Kidney epithelial cell (primary cell): ENCODE measurements around the gene CLIP1. TPM values are rescaled to one million over a fixed set of nuclear protein-coding genes. Genes with fewer than 3 reads are reported as not detected.

Source experiments
- DNase-seq: peaks from one replicate; pipeline ENCODE4 v3.0.0-alpha.2; 2010; ENCODE audit warnings: low read depth
- H3K27me3 ChIP-seq: 2 replicates; pipeline ENCODE4 v1.6.0; 2011; ENCODE audit warnings: low read length; ENCODE audit not compliant: control insufficient read depth, insufficient read depth
- H3K36me3 ChIP-seq: 2 replicates; pipeline ENCODE4 v1.5.1; 2011; ENCODE audit warnings: low read length; ENCODE audit not compliant: control insufficient read depth, insufficient read depth
- H3K4me3 ChIP-seq: 2 replicates; pipeline ENCODE4 v1.5.1; 2011; ENCODE audit warnings: low read depth, mild to moderate bottlenecking, control low read depth, low read length
- CTCF ChIP-seq: IDR thresholded peaks from 2 replicates; pipeline ENCODE4 v1.5.1; 2011; ENCODE audit warnings: mild to moderate bottlenecking, moderate library complexity, low read length, control low read depth, inconsistent platforms; ENCODE audit not compliant: insufficient read depth, poor library complexity, severe bottlenecking
- total RNA-seq: library from RNA; depleted of rRNA; stranded (reverse); fragments of >200 nt; gene quantifications from 2 replicates; pipeline ENCODE4 v1.2.3, GENCODE V29; 2015

Gene CLIP1
- total RNA-seq, 1 donor from 2014 or later, result 58.7 TPM

GRCh38 chr12:122245553-122245952 lies 176.9 kb downstream of the CLIP1 start:
- no peaks in the 10 kb centered on the region for H3K27me3 ChIP-seq
- no peaks in the 10 kb centered on the region for H3K36me3 ChIP-seq
- H3K4me3 ChIP-seq, result no peak overlapping the region
- no peak for TF ChIP-seq CTCF
- no peak for DNase-seq

GRCh38 chr12:122244565-122245371 lies 177.7 kb downstream of the CLIP1 start:
- DNase-seq, result no peak
- no peak for TF ChIP-seq CTCF
- H3K4me3 ChIP-seq, result no peak overlapping the region
- H3K27me3 ChIP-seq, result no peaks in the 10 kb centered on the region
- H3K36me3 ChIP-seq, result no peaks in the 10 kb centered on the region

GRCh38 chr12:122243965-122244364 lies 178.5 kb downstream of the CLIP1 start:
- H3K27me3 ChIP-seq, result no peaks in the 10 kb centered on the region
- no peak for DNase-seq
- H3K36me3 ChIP-seq, result no peaks in the 10 kb centered on the region
- no peak for TF ChIP-seq CTCF
- H3K4me3 ChIP-seq, result no peak overlapping the region

- no peaks in the 10 kb centered on the region for H3K36me3 ChIP-seq
- no peak for DNase-seq
- no peaks in the 10 kb centered on the region for H3K27me3 ChIP-seq
- no peak for TF ChIP-seq CTCF
- no peak overlapping the region for H3K4me3 ChIP-seq
Observed at GRCh38 chr12:122238861-122239260, 183.6 kb downstream of the CLIP1 start.

- TF ChIP-seq CTCF, result no peak
- no peaks in the 10 kb centered on the region for H3K27me3 ChIP-seq
- DNase-seq, result no peak
Observed at GRCh38 chr12:122235741-122236140, 186.7 kb downstream of the CLIP1 start.

GRCh38 chr12:122232691-122233090 lies 189.8 kb downstream of the CLIP1 start:
- Histone ChIP-seq H3K27me3 (no peaks in the 10 kb centered on the region), H3K36me3 (no peaks in the 10 kb centered on the region), H3K4me3 (no peak overlapping the region)
- TF ChIP-seq CTCF, result no peak
- DNase-seq, result no peak

More at GRCh38 chr12:122235741-122236140, 186.7 kb downstream of the CLIP1 start:
- H3K4me3 ChIP-seq, result no peak overlapping the region
- H3K36me3 ChIP-seq, result no peaks in the 10 kb centered on the region
